H1 (cell line): ENCODE results near the gene POLR1G. TPM values are rescaled to one million over a fixed set of nuclear protein-coding genes. Genes with fewer than 3 reads are reported as not detected.

Experiments
- CTCF ChIA-PET: fragments of 300-600 bp; sonication (Branson Sonifier 250); formaldehyde crosslinking; loops from one replicate; lab custom pipeline; 2021; ENCODE audit not compliant: partially characterized antibody; lab: Charles Lee
- POLR2A ChIA-PET: fragments of 300-600 bp; sonication (Branson Sonifier 250); formaldehyde crosslinking; loops from one replicate; lab custom pipeline; 2021; ENCODE audit warnings: inconsistent platforms; ENCODE audit not compliant: partially characterized antibody; lab: Charles Lee
- DNase-seq, 2 experiments: peaks; one replicate each; pipeline versions ENCODE4 v3.0.0 to v3.0.0-alpha.2; 2010 to 2022; ENCODE audit warnings: low spot score in 2 of 2, low read depth in 1 of 2, mixed read lengths in 1 of 2
- FAIRE-seq: peaks from 2 replicates; lab custom pipeline; 2011; peaks lifted over from hg19 to GRCh38; lab: Jason Lieb, UNC
- H2AFZ ChIP-seq: 2 replicates; pipeline ENCODE4 v1.8.1; 2012; ENCODE audit warnings: low read length, inconsistent platforms
- H2AK5ac ChIP-seq: 2 replicates; pipeline ENCODE4 v1.6.1; 2013; ENCODE audit warnings: low read depth, low read length
- H2BK120ac ChIP-seq: replicated peaks from 2 replicates; pipeline ENCODE3; 2013; ENCODE audit warnings: low read depth, low read length, inconsistent platforms
- H2BK12ac ChIP-seq: 2 replicates; pipeline ENCODE4 v1.6.1; 2013; ENCODE audit warnings: low read depth, low read length
- H2BK15ac ChIP-seq: 2 replicates; pipeline ENCODE4 v1.6.1; 2013; ENCODE audit warnings: low read length
- H2BK20ac ChIP-seq: 2 replicates; pipeline ENCODE4 v1.6.1; 2013; ENCODE audit warnings: low read length
- H2BK5ac ChIP-seq: 2 replicates; pipeline ENCODE4 v1.6.1; 2013; ENCODE audit warnings: low read depth, low read length
- H3K14ac ChIP-seq: 2 replicates; pipeline ENCODE4 v1.6.1; 2013; ENCODE audit warnings: inconsistent platforms; ENCODE audit not compliant: insufficient read length
- H3K18ac ChIP-seq: 2 replicates; pipeline ENCODE4 v1.6.1; 2013; ENCODE audit warnings: low read length; ENCODE audit errors: extremely low read depth
- H3K23ac ChIP-seq: 2 replicates; pipeline ENCODE4 v1.6.1; 2013; ENCODE audit warnings: inconsistent platforms; ENCODE audit not compliant: insufficient read length
- H3K23me2 ChIP-seq: 2 replicates; pipeline ENCODE4 v1.6.1; 2013; ENCODE audit warnings: low read depth, low read length
- H3K27ac ChIP-seq: 2 replicates; pipeline ENCODE4 v1.6.1; 2011; ENCODE audit warnings: low read depth, low read length, inconsistent platforms
- H3K27me3 ChIP-seq, 4 experiments: replicated peaks in 1 of 4; 1 replicate in 1 of 4; 2 replicates in 3 of 4; pipeline versions ENCODE4 v1.6.1 to v1.8.1; 2011 to 2013; ENCODE audit warnings: low read length in 3 of 4, mild to moderate bottlenecking in 3 of 4, inconsistent platforms in 2 of 4, mixed read lengths in 2 of 4, moderate library complexity in 1 of 4; ENCODE audit not compliant: control insufficient read depth in 3 of 4, insufficient read depth in 3 of 4; ENCODE audit errors: extremely low read depth in 1 of 4
- H3K36me3 ChIP-seq, 4 experiments: 2 replicates each; pipeline versions ENCODE4 v1.6.1 to v1.8.1; 2011 to 2013; ENCODE audit warnings: mild to moderate bottlenecking in 4 of 4, low read length in 3 of 4, moderate library complexity in 2 of 4, control low read depth in 1 of 4, inconsistent platforms in 1 of 4; ENCODE audit not compliant: insufficient read depth in 4 of 4, control insufficient read depth in 2 of 4
- H3K4ac ChIP-seq: replicated peaks from 2 replicates; pipeline ENCODE3; 2013; ENCODE audit warnings: low read length, low read depth, mixed read lengths, inconsistent platforms; ENCODE audit not compliant: insufficient read length
- H3K4me1 ChIP-seq, 4 experiments: replicated peaks in 1 of 4; 1 replicate in 1 of 4; 2 replicates in 3 of 4; pipeline versions ENCODE4 v1.6.1 to v1.8.1; 2011 to 2013; ENCODE audit warnings: low read length in 3 of 4, inconsistent platforms in 2 of 4, mixed read lengths in 1 of 4; ENCODE audit not compliant: insufficient read depth in 4 of 4, control insufficient read depth in 3 of 4
- H3K4me2 ChIP-seq, 2 experiments: 2 replicates each; pipeline versions ENCODE4 v1.6.1 to v1.8.1; 2011 to 2013; ENCODE audit warnings: low read depth in 2 of 2, low read length in 2 of 2, control low read depth in 1 of 2, inconsistent platforms in 1 of 2, mild to moderate bottlenecking in 1 of 2; ENCODE audit not compliant: insufficient read depth in 1 of 2
- H3K4me3 ChIP-seq, 4 experiments: fragments of 200-600, 300-600 bp in 1 of 4; sonication (generic), shearing (Covaris generic), sonication (Bioruptor Twin) in 1 of 4; 2 replicates each; pipeline versions ENCODE4 v1.5.1 to v1.8.1; 2011 to 2016; ENCODE audit warnings: low read length in 4 of 4, low read depth in 3 of 4, control low read depth in 2 of 4, inconsistent platforms in 2 of 4, mild to moderate bottlenecking in 2 of 4, mixed read lengths in 1 of 4, moderate library complexity in 1 of 4; ENCODE audit not compliant: insufficient read depth in 2 of 4; ENCODE audit errors: extremely low read depth in 1 of 4
- H3K56ac ChIP-seq: replicated peaks from 2 replicates; pipeline ENCODE3; 2013; ENCODE audit warnings: low read depth, mild to moderate bottlenecking, mixed read lengths, low read length, inconsistent platforms; ENCODE audit not compliant: insufficient read length
- H3K79me1 ChIP-seq: 2 replicates; pipeline ENCODE4 v1.6.1; 2013; ENCODE audit warnings: low read depth, low read length, control low read depth
- H3K79me2 ChIP-seq, 2 experiments: 2 replicates each; pipeline versions ENCODE4 v1.6.1 to v1.8.1; 2012 to 2013; ENCODE audit warnings: low read length in 2 of 2, mild to moderate bottlenecking in 2 of 2, inconsistent platforms in 1 of 2; ENCODE audit not compliant: insufficient read depth in 2 of 2, control insufficient read depth in 1 of 2
- H3K9ac ChIP-seq, 4 experiments: replicated peaks in 1 of 4; 1 replicate in 1 of 4; 2 replicates in 3 of 4; pipeline versions ENCODE4 v1.6.1 to v1.8.1; 2011 to 2013; ENCODE audit warnings: low read depth in 3 of 4, low read length in 3 of 4, control low read depth in 2 of 4, mild to moderate bottlenecking in 2 of 4, moderate library complexity in 2 of 4, inconsistent platforms in 1 of 4; ENCODE audit errors: extremely low read depth in 1 of 4
- H3K9me3 ChIP-seq, 2 experiments: 2 replicates each; pipeline versions ENCODE4 v1.6.1 to v1.8.1; 2012 to 2013; ENCODE audit warnings: mild to moderate bottlenecking in 2 of 2, moderate library complexity in 2 of 2, control low read depth in 1 of 2, inconsistent platforms in 1 of 2, low read depth in 1 of 2, low read length in 1 of 2, mixed read lengths in 1 of 2; ENCODE audit not compliant: insufficient read depth in 2 of 2
- H4K20me1 ChIP-seq, 2 experiments: replicated peaks in 1 of 2; 2 replicates each; pipeline versions ENCODE3 to v1.8.1; 2011 to 2013; ENCODE audit warnings: inconsistent platforms in 2 of 2, low read length in 2 of 2, mild to moderate bottlenecking in 1 of 2; ENCODE audit not compliant: insufficient read depth in 2 of 2, control insufficient read depth in 1 of 2
- H4K5ac ChIP-seq: 2 replicates; pipeline ENCODE4 v1.6.1; 2013; ENCODE audit warnings: low read length, low read depth, mixed read lengths, inconsistent platforms; ENCODE audit not compliant: insufficient read length
- H4K8ac ChIP-seq: 2 replicates; pipeline ENCODE4 v1.8.0; 2013; ENCODE audit warnings: mild to moderate bottlenecking, moderate library complexity, low read length, inconsistent platforms; ENCODE audit not compliant: insufficient read depth; ENCODE audit errors: extremely low read depth
- H4K91ac ChIP-seq: replicated peaks from 2 replicates; pipeline ENCODE3; 2013; ENCODE audit warnings: low read length, mixed read lengths, inconsistent platforms; ENCODE audit not compliant: insufficient read length
- BACH1 ChIP-seq: IDR thresholded peaks from 2 replicates; pipeline ENCODE4 v1.6.1; 2012; ENCODE audit warnings: low read length, improper control_type of control experiment
- BCL11A ChIP-seq, 2 experiments: IDR thresholded peaks; one replicate each; pipeline ENCODE4 v1.6.1; 2011; ENCODE audit warnings: low read depth in 2 of 2, low read length in 2 of 2, mild to moderate bottlenecking in 2 of 2
- CBX8 ChIP-seq: fragments of 300-800, 300-1000 bp; sonication (generic); IDR thresholded peaks from 2 replicates; pipeline ENCODE4 v1.7.1; 2016; ENCODE audit warnings: low read depth, low read length, borderline replicate concordance
- HDAC2 ChIP-seq, 2 experiments: fragments of 300-600 bp in 1 of 2; sonication (generic) in 1 of 2; IDR thresholded peaks; 2 replicates each; pipeline ENCODE4 v1.6.1; 2011 to 2012; ENCODE audit warnings: low read depth in 2 of 2, low read length in 2 of 2, mild to moderate bottlenecking in 2 of 2, moderate library complexity in 2 of 2, borderline replicate concordance in 1 of 2, inconsistent platforms in 1 of 2
- HDAC6 ChIP-seq: IDR thresholded peaks from one replicate; pipeline ENCODE4 v1.7.1; 2012; ENCODE audit warnings: low read depth, mild to moderate bottlenecking, inconsistent platforms, low read length, moderate library complexity
- JUN ChIP-seq: IDR thresholded peaks from 2 replicates; pipeline ENCODE4 v1.6.1; 2011; ENCODE audit warnings: low read depth, mild to moderate bottlenecking, improper control_type of control experiment, low read length
- JUND ChIP-seq: IDR thresholded peaks from 2 replicates; pipeline ENCODE4 v1.6.1; 2011; ENCODE audit warnings: mild to moderate bottlenecking, improper control_type of control experiment, low read length
- KDM1A ChIP-seq: fragments of 200-600, 300-600 bp; sonication (generic); IDR thresholded peaks from 2 replicates; pipeline ENCODE4 v1.7.1; 2016; ENCODE audit warnings: mild to moderate bottlenecking, low read length, borderline replicate concordance
- POU5F1 ChIP-seq: IDR thresholded peaks from 2 replicates; pipeline ENCODE4 v1.6.1; 2011; ENCODE audit warnings: low read depth, mild to moderate bottlenecking, low read length, moderate library complexity
- SIN3A ChIP-seq, 2 experiments: IDR thresholded peaks in 1 of 2; conservative IDR thresholded peaks in 1 of 2; 2 replicates each; pipeline ENCODE4 v1.6.1; 2011 to 2012; ENCODE audit warnings: low read length in 2 of 2, improper control_type of control experiment in 1 of 2, low read depth in 1 of 2, mild to moderate bottlenecking in 1 of 2
- SIX5 ChIP-seq: IDR thresholded peaks from 2 replicates; pipeline ENCODE4 v1.6.1; 2011; ENCODE audit warnings: mild to moderate bottlenecking, low read depth, low read length
- SP2 ChIP-seq: IDR thresholded peaks from 2 replicates; pipeline ENCODE4 v1.6.1; 2012; ENCODE audit warnings: mild to moderate bottlenecking, low read length, inconsistent platforms
- SP4 ChIP-seq: IDR thresholded peaks from 2 replicates; pipeline ENCODE4 v1.6.1; 2012; ENCODE audit warnings: low read length, inconsistent platforms
- WGBS, 2 experiments: shearing (Covaris generic) in 1 of 2; methylation state at CpG; one replicate each; pipeline versions ENCODE4 v1.1.6 to v1.1.7; 2013 to 2015; ENCODE audit warnings: low lambda C conversion rate in 2 of 2, mixed read lengths in 2 of 2, inconsistent platforms in 1 of 2, low coverage in 1 of 2, missing lambda C conversion rate in 1 of 2; ENCODE audit not compliant: insufficient replicate concordance in 2 of 2, insufficient coverage in 1 of 2, insufficient read length in 1 of 2; ENCODE audit errors: extremely low coverage in 1 of 2, missing lambda C conversion rate in 1 of 2; 5-methylcytosine and 5-hydroxymethylcytosine counted together
- polyA plus RNA-seq, 7 experiments: library from polyadenylated mRNA; depleted of rRNA in 3 of 7; stranded (reverse) in 5 of 7; unstranded in 2 of 7; fragments of >200 nt in 5 of 7; fragments of 200-250 nt in 2 of 7; gene quantifications; 1 replicate in 5 of 7; 2 replicates in 1 of 7; 4 replicates in 1 of 7; pipeline versions ENCODE4 v1.2.1 to v1.2.3, GENCODE V29; 2011 to 2013; ENCODE audit warnings: missing spikeins in 2 of 7, mixed read lengths in 2 of 7
- total RNA-seq: library from RNA; stranded (reverse); fragmentation: NEBNext Ultra II Directional; extraction: Animal tissue kit (Norgen Biotek cat#: 25700); gene quantifications from 2 replicates; pipeline ENCODE4 v1.2.1, GENCODE V29; 2021
- TF ChIP-seq, protein P1 (sequence below): IDR thresholded peaks from 2 replicates; pipeline ENCODE4 v1.6.1; 2012; ENCODE audit warnings: inconsistent platforms

The POLR1G gene
- total and polyA plus RNA-seq, 2 of the 8 experiments (the other 6 are each of a cell fraction or from before 2014, with no cell fraction given) = 16.8 to 34.8 TPM

DNA sequence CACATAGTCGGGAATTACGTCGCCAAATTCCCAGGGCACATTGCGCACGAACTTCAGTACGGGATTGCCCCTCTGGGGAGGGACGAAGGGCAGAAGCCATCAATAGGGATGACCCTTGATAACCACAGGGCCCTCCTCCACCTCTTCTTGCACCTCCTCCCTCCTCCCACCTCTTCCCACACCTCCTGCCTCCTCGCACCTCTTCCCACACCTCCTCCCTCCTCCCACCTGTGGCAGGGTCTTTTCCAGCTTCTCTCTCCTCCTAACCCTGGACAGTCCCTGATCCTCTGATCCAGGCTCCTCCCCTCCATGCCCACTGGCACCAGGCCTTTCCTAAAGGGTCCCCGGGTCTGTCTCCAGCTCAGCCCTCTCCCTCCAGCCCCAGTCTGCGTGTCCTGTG lies 13.9 kb downstream of the POLR1G start:
- Histone ChIP-seq H2BK20ac (no peak overlapping the region), H2BK12ac (no peak overlapping the region), H2BK5ac (no peak overlapping the region), H3K23ac (no peak overlapping the region), H3K36me3 (peaks cover 0 to 10% (median 6%) of the 10 kb centered on the region in 4 experiments; a peak in 5 of 8 replicates), H3K18ac (no peak overlapping the region), H4K91ac (no peak overlapping the region), H3K27ac (no peak overlapping the region), H3K27me3 (no peaks in the 10 kb centered on the region), H2AK5ac (no peak overlapping the region), H2BK15ac (no peak overlapping the region), H3K23me2 (peaks cover 10% of the 10 kb centered on the region), H3K79me1 (peaks cover 2% of the 10 kb centered on the region; the same call in 1 of the 2 replicates), H3K9me3 (no peaks in the 10 kb centered on the region), H2AFZ (no peak overlapping the region), H4K8ac (no peak overlapping the region), H2BK120ac (no peak overlapping the region), H3K4me2 (no peak overlapping the region), H3K9ac (no peak overlapping the region), H4K5ac (no peak overlapping the region), H3K4me1 (peaks cover 0 to 11% (median 6%) of the 10 kb centered on the region in 4 experiments; a peak in 6 of 7 replicates), H3K56ac (no peak overlapping the region), H3K14ac (no peak overlapping the region), H3K4ac (no peak overlapping the region), H4K20me1 (peaks cover 0 to 6% of the 10 kb centered on the region in 2 experiments), H3K4me3 (no peak overlapping the region), H3K79me2 (peaks cover 0 to 9% of the 10 kb centered on the region in 2 experiments; a peak in 1 of 4 replicates)
- WGBS, 2 experiments = 92% methylated on average over 10 of the region's 10 CpGs; no CpG with 5 or more reads in 1 of the 2 experiments
- CTCF ChIA-PET = interaction anchor here (0.7 to 2.4 kb wide), 5 partner anchors 16 to 1458 kb away, joined by 3 to 9 read pairs (median 4); no protein-coding TSS in a partner anchor
- FAIRE-seq (no peak), DNase-seq (no peak)
- POLR2A ChIA-PET = interaction anchor here (0.6 to 1.9 kb wide), 5 partner anchors 8 to 96 kb away, joined by 3 to 9 read pairs (median 3); no protein-coding TSS in a partner anchor
- TF ChIP-seq BACH1 = no peak
- TF ChIP-seq CBX8 = no peak
- no peak for TF ChIP-seq JUND
- TF ChIP-seq SP2 = no peak
- TF ChIP-seq POU5F1 = no peak
- no peak for TF ChIP-seq JUN
- TF ChIP-seq HDAC6 = no peak
- TF ChIP-seq, protein P1, sequence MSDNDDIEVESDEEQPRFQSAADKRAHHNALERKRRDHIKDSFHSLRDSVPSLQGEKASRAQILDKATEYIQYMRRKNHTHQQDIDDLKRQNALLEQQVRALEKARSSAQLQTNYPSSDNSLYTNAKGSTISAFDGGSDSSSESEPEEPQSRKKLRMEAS = no peak
- no peak for TF ChIP-seq KDM1A
- no peak for TF ChIP-seq HDAC2 (IDR thresholded peaks at IDR 0.05; ENCODE audit: borderline replicate concordance in 1 of 2, low read depth in 2 of 2, low read length in 2 of 2)
- TF ChIP-seq SIX5 = no peak
- no peak for TF ChIP-seq BCL11A (IDR thresholded peaks at IDR 0.05; ENCODE audit: low read depth in 2 of 2, low read length in 2 of 2)
- no peak for TF ChIP-seq SIN3A (conservative IDR thresholded peaks at IDR 0.05 in 1 of 2, IDR thresholded peaks at IDR 0.05 in 1 of 2; ENCODE audit: low read depth in 1 of 2, low read length in 2 of 2)
- no peak for TF ChIP-seq SP4
